Esophagus (tissue), 2 donors: ENCODE data around the gene SLC6A9. TPM values are rescaled to one million over a fixed set of nuclear protein-coding genes. Genes with fewer than 3 reads are reported as not detected.

Experiments used
- H3K27ac ChIP-seq, 2 donors: one replicate each; pipeline ENCODE4 v1.5.1; 2013; ENCODE audit warnings: low read depth in 2 of 2, mild to moderate bottlenecking in 2 of 2, inconsistent platforms in 1 of 2, low read length in 1 of 2, moderate library complexity in 1 of 2
- H3K27me3 ChIP-seq, 2 donors: one replicate each; pipeline ENCODE4 v1.6.1; 2013; ENCODE audit warnings: low read length in 2 of 2, control low read depth in 1 of 2, mild to moderate bottlenecking in 1 of 2; ENCODE audit not compliant: insufficient read depth in 2 of 2, control insufficient read depth in 1 of 2
- H3K36me3 ChIP-seq, 2 donors: one replicate each; pipeline ENCODE4 v1.6.1; 2013; ENCODE audit warnings: low read length in 1 of 2; ENCODE audit not compliant: control insufficient read depth in 2 of 2, insufficient read depth in 2 of 2
- H3K4me1 ChIP-seq, 2 donors: one replicate each; pipeline ENCODE4 v1.6.1; 2013; ENCODE audit warnings: low read length in 1 of 2; ENCODE audit not compliant: control insufficient read depth in 2 of 2, insufficient read depth in 2 of 2
- H3K4me3 ChIP-seq, 2 donors: one replicate each; pipeline ENCODE4 v1.5.1; 2013; ENCODE audit warnings: low read length in 2 of 2, mild to moderate bottlenecking in 2 of 2, low read depth in 1 of 2, moderate library complexity in 1 of 2
- H3K9me3 ChIP-seq, 2 donors: one replicate each; pipeline ENCODE4 v1.6.1; 2013; ENCODE audit warnings: mild to moderate bottlenecking in 2 of 2, low read depth in 1 of 2, low read length in 1 of 2, moderate library complexity in 1 of 2; ENCODE audit not compliant: control insufficient read depth in 2 of 2, insufficient read depth in 1 of 2
- WGBS, 2 donors: extraction: QIAGEN DNeasy Blood & Tissue Kit; methylation state at CpG; one replicate each; pipeline ENCODE4 v1.1.7; 2013; 5-methylcytosine and 5-hydroxymethylcytosine counted together
- polyA plus RNA-seq, 2 donors: library from polyadenylated mRNA; stranded (reverse); fragments of 200-250 nt; gene quantifications; one replicate each; pipeline ENCODE4 v1.2.3, GENCODE V29; 2013
- donor health status: healthy with polysubstance abuse.
- donor health status: Bipolar disorder and iron deficiency.

The SLC6A9 gene
- polyA plus RNA-seq, 2 donors, result 13.8 to 22.8 TPM

GRCh38 chr1:44012941-44013609 is 18.2 kb downstream of the SLC6A9 start:
- H3K27me3 ChIP-seq, result no peaks in the 10 kb centered on the region
- no peaks in the 10 kb centered on the region for H3K9me3 ChIP-seq
- WGBS, 2 donors, result 82 to 83% methylated on average over 13 of the region's 13 CpGs
- peaks cover 0 to 25% of the 10 kb centered on the region in 2 donors for H3K36me3 ChIP-seq
- peaks cover 0 to 17% of the 10 kb centered on the region in 2 donors for H3K4me1 ChIP-seq
- no peak overlapping the region for H3K27ac ChIP-seq
- no peak overlapping the region for H3K4me3 ChIP-seq

DNA sequence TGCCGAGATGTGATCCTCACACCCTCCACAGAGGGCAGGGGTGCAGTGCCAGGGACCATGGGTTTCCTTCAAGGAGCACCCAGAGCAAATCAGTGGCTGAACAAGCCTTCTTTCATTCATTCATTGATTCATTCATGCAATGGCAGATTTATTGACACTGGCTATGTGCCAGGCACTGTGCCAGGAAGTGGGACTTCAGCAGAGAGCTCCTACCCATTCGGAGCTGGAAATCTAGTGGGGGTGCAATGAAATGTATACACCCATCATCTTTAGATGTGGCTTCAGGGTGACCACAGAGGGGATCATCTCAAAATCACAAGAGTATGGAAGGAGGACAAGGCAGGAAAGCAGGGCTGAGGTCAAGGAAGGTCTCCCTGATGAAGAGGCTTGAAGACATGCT is 18.9 kb downstream of the SLC6A9 start:
- H3K9me3 ChIP-seq, result no peaks in the 10 kb centered on the region
- peaks cover 0 to 17% of the 10 kb centered on the region in 2 donors for H3K4me1 ChIP-seq
- H3K36me3 ChIP-seq, result peaks cover 0 to 23% of the 10 kb centered on the region in 2 donors
- H3K27me3 ChIP-seq, result no peaks in the 10 kb centered on the region
- 64 to 77% methylated on average over 2 of the region's 2 CpGs for WGBS, 2 donors
- H3K27ac ChIP-seq, result no peak overlapping the region
- no peak overlapping the region for H3K4me3 ChIP-seq

DNA sequence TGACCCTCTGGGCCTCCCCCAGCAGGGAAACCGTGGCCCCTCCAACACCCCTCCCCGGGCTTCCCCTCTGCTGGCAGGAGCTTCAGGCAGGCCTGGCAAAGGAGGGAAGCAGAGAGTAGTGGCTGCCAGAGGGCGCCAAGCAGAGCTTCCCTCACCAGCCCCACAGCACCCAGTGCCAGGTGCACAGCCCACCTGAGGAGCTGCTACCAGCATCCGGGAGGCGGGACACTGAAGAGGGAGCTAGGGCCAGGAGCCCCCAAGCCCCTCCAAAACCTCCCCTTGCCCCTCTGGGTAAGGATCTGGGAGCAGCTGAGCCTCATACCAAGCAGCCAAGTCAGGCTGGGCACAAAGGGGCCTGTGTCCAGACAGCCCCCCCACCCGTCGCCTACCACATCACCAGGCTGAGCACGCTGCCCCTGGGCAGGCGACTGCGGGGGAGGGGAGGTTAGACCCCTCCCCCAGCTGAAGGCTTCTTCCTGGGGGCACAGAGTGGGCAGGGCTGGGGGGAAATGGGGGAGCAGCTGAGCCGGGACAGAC is 20.3 kb downstream of the SLC6A9 start:
- Histone ChIP-seq H3K27ac (no peak overlapping the region), H3K4me3 (no peak overlapping the region), H3K9me3 (no peaks in the 10 kb centered on the region), H3K4me1 (peaks cover 0 to 17% of the 10 kb centered on the region in 2 donors), H3K36me3 (peaks cover 6 to 21% of the 10 kb centered on the region in 2 donors), H3K27me3 (no peaks in the 10 kb centered on the region)
- WGBS, 2 donors, result 71 to 82% methylated on average over 8 to 11 of the region's 11 CpGs

- H3K9me3 ChIP-seq, result no peaks in the 10 kb centered on the region
- H3K36me3 ChIP-seq, result peaks cover 6 to 23% of the 10 kb centered on the region in 2 donors
- WGBS, 2 donors, result 92 to 96% methylated on average over 12 of the region's 12 CpGs
- no peak overlapping the region for H3K27ac ChIP-seq
- H3K27me3 ChIP-seq, result no peaks in the 10 kb centered on the region
- no peak overlapping the region for H3K4me3 ChIP-seq
- H3K4me1 ChIP-seq, result peaks cover 0 to 8% of the 10 kb centered on the region in 2 donors
Measured at GRCh38 chr1:44008259-44008658, 23.0 kb downstream of the SLC6A9 start.

GRCh38 chr1:44002606-44003157 is 28.6 kb downstream of the SLC6A9 start:
- Histone ChIP-seq H3K36me3 (peaks cover 9 to 31% of the 10 kb centered on the region in 2 donors), H3K27me3 (no peaks in the 10 kb centered on the region), H3K4me3 (no peak overlapping the region), H3K9me3 (no peaks in the 10 kb centered on the region), H3K27ac (no peak overlapping the region), H3K4me1 (no peaks in the 10 kb centered on the region)
- WGBS, 2 donors, result 86 to 88% methylated on average over 14 of the region's 14 CpGs

GRCh38 chr1:44002165-44002564 is 29.1 kb downstream of the SLC6A9 start:
- H3K36me3 ChIP-seq, result peaks cover 9 to 33% of the 10 kb centered on the region in 2 donors

GRCh38 chr1:44000122-44000665 is 31.1 kb downstream of the SLC6A9 start:
- Histone ChIP-seq H3K4me1 (peaks cover 0 to 3% of the 10 kb centered on the region in 2 donors), H3K9me3 (no peaks in the 10 kb centered on the region), H3K27me3 (no peaks in the 10 kb centered on the region), H3K36me3 (peaks cover 4 to 39% of the 10 kb centered on the region in 2 donors), H3K27ac (no peak overlapping the region), H3K4me3 (no peak overlapping the region)
- WGBS, 2 donors, result 82 to 83% methylated on average over 8 of the region's 8 CpGs

More at GRCh38 chr1:44002165-44002564, 29.1 kb downstream of the SLC6A9 start:
- WGBS, 2 donors, result 82 to 87% methylated on average over 8 of the region's 8 CpGs
- Histone ChIP-seq H3K9me3 (no peaks in the 10 kb centered on the region), H3K4me1 (no peaks in the 10 kb centered on the region), H3K27ac (no peak overlapping the region), H3K27me3 (no peaks in the 10 kb centered on the region), H3K4me3 (no peak overlapping the region)

- Histone ChIP-seq H3K27ac (no peak overlapping the region), H3K4me1 (peaks cover 3 to 4% of the 10 kb centered on the region in 2 donors), H3K9me3 (no peaks in the 10 kb centered on the region), H3K36me3 (peaks cover 4 to 35% of the 10 kb centered on the region in 2 donors), H3K27me3 (no peaks in the 10 kb centered on the region), H3K4me3 (no peak overlapping the region)
- 68 to 82% methylated on average over 8 of the region's 8 CpGs for WGBS, 2 donors
Measured at GRCh38 chr1:43999455-43999854, 31.8 kb downstream of the SLC6A9 start.

DNA sequence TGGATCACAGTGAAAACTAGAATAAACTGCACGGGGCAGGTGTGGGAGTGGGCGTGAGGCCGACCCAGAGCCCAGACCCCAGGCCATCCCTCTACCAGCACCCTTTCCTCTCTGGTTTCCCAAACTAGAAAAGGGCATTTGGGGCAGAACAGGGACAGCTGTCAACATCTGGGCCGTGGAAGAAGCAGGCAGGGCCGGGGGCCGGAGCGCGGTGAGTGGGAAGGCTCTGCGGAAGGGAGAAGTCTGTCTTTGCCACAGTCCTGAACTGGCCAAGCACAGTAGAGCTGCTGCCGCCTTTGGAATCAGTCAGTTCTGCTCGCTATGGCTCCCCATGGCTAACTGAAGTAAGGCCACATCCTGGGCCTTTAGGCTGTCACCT is 33.3 kb downstream of the SLC6A9 start:
- 85 to 86% methylated on average over 11 of the region's 11 CpGs for WGBS, 2 donors
- peaks cover 4 to 35% of the 10 kb centered on the region in 2 donors for H3K36me3 ChIP-seq
- H3K9me3 ChIP-seq, result no peaks in the 10 kb centered on the region
- no peaks in the 10 kb centered on the region for H3K27me3 ChIP-seq
- no peak overlapping the region for H3K27ac ChIP-seq
- H3K4me1 ChIP-seq, result peaks cover 3 to 4% of the 10 kb centered on the region in 2 donors
- H3K4me3 ChIP-seq, result no peak overlapping the region
